Adrenal gland (tissue), 5 donors: Measurements from ENCODE around the gene PSMD8.

Source experiments
- POLR2A ChIP-seq, 2 donors: fragments of 450-650 bp; IDR thresholded peaks; one replicate each; pipeline ENCODE4 v1.6.1; 2017; ENCODE audit warnings: antibody characterized with exemption in 2 of 2, mild to moderate bottlenecking in 2 of 2, moderate library complexity in 1 of 2
- TF ChIP-seq, protein P1 (sequence below), 6 experiments: fragments of 450-650 bp in 4 of 6; fragments of 200-600 bp in 2 of 6; sonication (generic) in 1 of 6; IDR thresholded peaks; 1 replicate in 5 of 6; 2 replicates in 1 of 6; pipeline versions ENCODE4 v1.5.1 to v1.8.0; 2016 to 2021; ENCODE audit warnings: antibody characterized with exemption in 6 of 6, mild to moderate bottlenecking in 2 of 6, moderate library complexity in 1 of 6
- donor health status: DM: no; HTN: no; CAD: no.

DNA sequence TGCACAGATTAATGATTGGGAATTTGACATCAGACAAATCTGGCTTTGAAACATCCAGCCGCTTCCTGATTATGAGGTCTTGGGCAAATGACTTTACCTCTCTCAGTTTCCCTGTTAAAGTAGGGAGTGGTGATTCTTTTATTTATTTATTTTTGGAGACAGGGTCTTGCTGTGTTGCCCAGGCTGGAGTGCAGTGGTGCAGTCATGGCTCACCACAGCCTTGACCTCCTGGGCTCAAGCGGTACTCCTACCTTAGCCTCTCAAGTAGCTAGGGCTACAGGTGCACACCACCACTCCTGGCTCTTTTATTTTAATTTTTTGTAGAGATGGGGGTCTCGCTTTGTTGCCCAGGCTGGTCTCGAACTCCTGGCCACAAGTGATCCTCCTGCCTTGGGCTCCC is 2.7 kb downstream of the PSMD8 start:
- TF ChIP-seq, protein P1, sequence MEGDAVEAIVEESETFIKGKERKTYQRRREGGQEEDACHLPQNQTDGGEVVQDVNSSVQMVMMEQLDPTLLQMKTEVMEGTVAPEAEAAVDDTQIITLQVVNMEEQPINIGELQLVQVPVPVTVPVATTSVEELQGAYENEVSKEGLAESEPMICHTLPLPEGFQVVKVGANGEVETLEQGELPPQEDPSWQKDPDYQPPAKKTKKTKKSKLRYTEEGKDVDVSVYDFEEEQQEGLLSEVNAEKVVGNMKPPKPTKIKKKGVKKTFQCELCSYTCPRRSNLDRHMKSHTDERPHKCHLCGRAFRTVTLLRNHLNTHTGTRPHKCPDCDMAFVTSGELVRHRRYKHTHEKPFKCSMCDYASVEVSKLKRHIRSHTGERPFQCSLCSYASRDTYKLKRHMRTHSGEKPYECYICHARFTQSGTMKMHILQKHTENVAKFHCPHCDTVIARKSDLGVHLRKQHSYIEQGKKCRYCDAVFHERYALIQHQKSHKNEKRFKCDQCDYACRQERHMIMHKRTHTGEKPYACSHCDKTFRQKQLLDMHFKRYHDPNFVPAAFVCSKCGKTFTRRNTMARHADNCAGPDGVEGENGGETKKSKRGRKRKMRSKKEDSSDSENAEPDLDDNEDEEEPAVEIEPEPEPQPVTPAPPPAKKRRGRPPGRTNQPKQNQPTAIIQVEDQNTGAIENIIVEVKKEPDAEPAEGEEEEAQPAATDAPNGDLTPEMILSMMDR (IDR thresholded peaks at IDR 0.05), result no peak
- TF ChIP-seq POLR2A (IDR thresholded peaks at IDR 0.05), result no peak
